CD14-positive monocyte (primary cell): ENCODE data around the gene LUZP2. TPM values are rescaled to one million over a fixed set of nuclear protein-coding genes. Genes with fewer than 3 reads are reported as not detected.

Source experiments
- DNase-seq, 3 donors: peaks; one replicate each; pipeline ENCODE4 v3.0.0-alpha.2; 2011 to 2022
- H2AFZ ChIP-seq: 2 replicates; pipeline ENCODE4 v1.6.0; 2012; ENCODE audit warnings: mild to moderate bottlenecking, low read depth, low read length, inconsistent platforms; ENCODE audit not compliant: insufficient read depth, poor library complexity, severe bottlenecking
- H3K27ac ChIP-seq, 2 donors: 1 replicate in 1 of 2; 2 replicates in 1 of 2; pipeline ENCODE4 v1.5.1; 2012 to 2013; ENCODE audit warnings: low read length in 2 of 2, control low read depth in 1 of 2, inconsistent platforms in 1 of 2, low read depth in 1 of 2, mild to moderate bottlenecking in 1 of 2
- H3K27me3 ChIP-seq, 2 donors: one replicate each; pipeline versions ENCODE4 v1.6.0 to v1.6.1; 2011 to 2013; ENCODE audit warnings: low read length in 2 of 2; ENCODE audit not compliant: control insufficient read depth in 2 of 2, insufficient read depth in 2 of 2
- H3K36me3 ChIP-seq, 2 donors: replicated peaks in 1 of 2; 1 replicate in 1 of 2; 2 replicates in 1 of 2; pipeline versions ENCODE4 v1.5.1 to v1.6.1; 2012 to 2013; ENCODE audit warnings: low read length in 2 of 2, control low read depth in 1 of 2, inconsistent platforms in 1 of 2, mild to moderate bottlenecking in 1 of 2; ENCODE audit not compliant: insufficient read depth in 2 of 2, control insufficient read depth in 1 of 2
- H3K4me1 ChIP-seq, 2 donors: 1 replicate in 1 of 2; 2 replicates in 1 of 2; pipeline versions ENCODE4 v1.5.1 to v1.6.1; 2012 to 2013; ENCODE audit warnings: low read length in 2 of 2, control low read depth in 1 of 2, inconsistent platforms in 1 of 2, mild to moderate bottlenecking in 1 of 2, moderate library complexity in 1 of 2; ENCODE audit not compliant: insufficient read depth in 2 of 2, control insufficient read depth in 1 of 2
- H3K4me2 ChIP-seq: replicated peaks from 2 replicates; pipeline ENCODE3; 2012; ENCODE audit warnings: low read length, moderate library complexity, mild to moderate bottlenecking; ENCODE audit not compliant: poor library complexity, severe bottlenecking; ENCODE audit errors: extremely low read depth
- H3K4me3 ChIP-seq, 3 experiments: fragments of 200-600 bp in 1 of 3; sonication (generic) in 1 of 3; replicated peaks in 1 of 3; 1 replicate in 2 of 3; 2 replicates in 1 of 3; pipeline ENCODE4 v1.5.1; 2011 to 2013; ENCODE audit warnings: low read length in 3 of 3, mild to moderate bottlenecking in 3 of 3, control low read depth in 2 of 3, low read depth in 2 of 3, inconsistent platforms in 1 of 3, moderate library complexity in 1 of 3
- H3K79me2 ChIP-seq: 2 replicates; pipeline ENCODE4 v1.6.0; 2012; ENCODE audit warnings: mild to moderate bottlenecking, control low read depth, inconsistent platforms, low read length, moderate library complexity; ENCODE audit not compliant: insufficient read depth
- H3K9ac ChIP-seq: 2 replicates; pipeline ENCODE4 v1.6.0; 2017; ENCODE audit warnings: low read length, mild to moderate bottlenecking; ENCODE audit not compliant: insufficient read depth, poor library complexity, severe bottlenecking
- H3K9me3 ChIP-seq, 2 donors: replicated peaks in 1 of 2; 1 replicate in 1 of 2; 2 replicates in 1 of 2; pipeline versions ENCODE4 v1.5.1 to v1.6.1; 2012 to 2013; ENCODE audit warnings: low read length in 2 of 2, control low read depth in 1 of 2; ENCODE audit not compliant: control insufficient read depth in 1 of 2, insufficient read depth in 1 of 2
- H4K20me1 ChIP-seq: 2 replicates; pipeline ENCODE4 v1.6.0; 2012; ENCODE audit warnings: mild to moderate bottlenecking, low read length, control low read depth, moderate library complexity; ENCODE audit not compliant: insufficient read depth
- H3K27ac Mint-ChIP-seq, 7 donors: one replicate each; pipeline ENCODE4 v1.8.0; 2020; ENCODE audit warnings: mild to moderate bottlenecking in 7 of 7, mixed read lengths in 7 of 7, moderate library complexity in 6 of 7, inconsistent platforms in 2 of 7
- H3K27me3 Mint-ChIP-seq, 3 donors: one replicate each; pipeline ENCODE4 v1.8.0; 2021 to 2022; ENCODE audit warnings: low read depth in 3 of 3, mild to moderate bottlenecking in 3 of 3, mixed read lengths in 3 of 3, moderate library complexity in 3 of 3, inconsistent platforms in 1 of 3
- H3K36me3 Mint-ChIP-seq, 2 donors: one replicate each; pipeline ENCODE4 v1.8.0; 2020; ENCODE audit warnings: mixed read lengths in 2 of 2, inconsistent platforms in 1 of 2, mild to moderate bottlenecking in 1 of 2
- H3K4me1 Mint-ChIP-seq: one replicate; pipeline ENCODE4 v1.8.0; 2020; ENCODE audit warnings: mild to moderate bottlenecking, mixed read lengths
- H3K4me3 Mint-ChIP-seq, 2 donors: one replicate each; pipeline ENCODE4 v1.8.0; 2020; ENCODE audit warnings: mild to moderate bottlenecking in 2 of 2, mixed read lengths in 2 of 2, moderate library complexity in 1 of 2
- H3K9me3 Mint-ChIP-seq, 7 donors: one replicate each; pipeline ENCODE4 v1.8.0; 2020 to 2022; ENCODE audit warnings: mixed read lengths in 7 of 7, mild to moderate bottlenecking in 6 of 7, moderate library complexity in 6 of 7, inconsistent platforms in 2 of 7
- WGBS: methylation state at CpG from one replicate; pipeline ENCODE4 v1.1.5; 2013; ENCODE audit warnings: missing lambda C conversion rate; ENCODE audit not compliant: insufficient coverage; 5-methylcytosine and 5-hydroxymethylcytosine counted together
- intact Hi-C, 2 donors: fragments of 100-400 bp; cut with micrococcal nuclease; formaldehyde crosslinking; loops; one replicate each; pipeline versions ENCODE4 v1.15.0 to v1.15.1; 2023
- polyA plus RNA-seq, 3 donors: library from polyadenylated mRNA; depleted of rRNA in 1 of 3; unstranded in 2 of 3; stranded (reverse) in 1 of 3; fragments of 300-500 nt in 2 of 3; fragments of >200 nt in 1 of 3; fragmentation: Illumina TruSeq in 2 of 3; gene quantifications; 1 replicate in 2 of 3; 2 replicates in 1 of 3; pipeline ENCODE4 v1.2.3, GENCODE V29; 2012 to 2021
- TF ChIP-seq, protein P1 (sequence below): fragments of 200-600 bp; IDR thresholded peaks from one replicate; pipeline ENCODE4 v1.8.0; 2022; ENCODE audit warnings: antibody characterized with exemption, mild to moderate bottlenecking

LUZP2 gene
- polyA plus RNA-seq, 3 donors = not detected

GRCh38 chr11:24794064-24794463 is 297.2 kb downstream of the LUZP2 start:
- TF ChIP-seq, protein P1, sequence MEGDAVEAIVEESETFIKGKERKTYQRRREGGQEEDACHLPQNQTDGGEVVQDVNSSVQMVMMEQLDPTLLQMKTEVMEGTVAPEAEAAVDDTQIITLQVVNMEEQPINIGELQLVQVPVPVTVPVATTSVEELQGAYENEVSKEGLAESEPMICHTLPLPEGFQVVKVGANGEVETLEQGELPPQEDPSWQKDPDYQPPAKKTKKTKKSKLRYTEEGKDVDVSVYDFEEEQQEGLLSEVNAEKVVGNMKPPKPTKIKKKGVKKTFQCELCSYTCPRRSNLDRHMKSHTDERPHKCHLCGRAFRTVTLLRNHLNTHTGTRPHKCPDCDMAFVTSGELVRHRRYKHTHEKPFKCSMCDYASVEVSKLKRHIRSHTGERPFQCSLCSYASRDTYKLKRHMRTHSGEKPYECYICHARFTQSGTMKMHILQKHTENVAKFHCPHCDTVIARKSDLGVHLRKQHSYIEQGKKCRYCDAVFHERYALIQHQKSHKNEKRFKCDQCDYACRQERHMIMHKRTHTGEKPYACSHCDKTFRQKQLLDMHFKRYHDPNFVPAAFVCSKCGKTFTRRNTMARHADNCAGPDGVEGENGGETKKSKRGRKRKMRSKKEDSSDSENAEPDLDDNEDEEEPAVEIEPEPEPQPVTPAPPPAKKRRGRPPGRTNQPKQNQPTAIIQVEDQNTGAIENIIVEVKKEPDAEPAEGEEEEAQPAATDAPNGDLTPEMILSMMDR = no peak
- Histone ChIP-seq H3K27ac (no peak overlapping the region), H3K9ac (no peak overlapping the region), H2AFZ (no peak overlapping the region), H3K36me3 (no peaks in the 10 kb centered on the region), H3K4me3 (no peak overlapping the region), H3K79me2 (no peaks in the 10 kb centered on the region), H3K27me3 (no peaks in the 10 kb centered on the region), H3K4me2 (no peak overlapping the region), H3K9me3 (no peaks in the 10 kb centered on the region), H4K20me1 (no peaks in the 10 kb centered on the region), H3K4me1 (no peaks in the 10 kb centered on the region)
- intact Hi-C loops = no loop called here
- WGBS = no CpG with 5 or more reads among the region's 1 CpG
- no peak for DNase-seq
- H3K27ac Mint-ChIP-seq = no peak overlapping the region
- no peaks in the 10 kb centered on the region for H3K9me3 Mint-ChIP-seq
- H3K27me3 Mint-ChIP-seq = no peaks in the 10 kb centered on the region
- no peaks in the 10 kb centered on the region for H3K36me3 Mint-ChIP-seq
- H3K4me1 Mint-ChIP-seq = no peaks in the 10 kb centered on the region
- no peak overlapping the region for H3K4me3 Mint-ChIP-seq

DNA sequence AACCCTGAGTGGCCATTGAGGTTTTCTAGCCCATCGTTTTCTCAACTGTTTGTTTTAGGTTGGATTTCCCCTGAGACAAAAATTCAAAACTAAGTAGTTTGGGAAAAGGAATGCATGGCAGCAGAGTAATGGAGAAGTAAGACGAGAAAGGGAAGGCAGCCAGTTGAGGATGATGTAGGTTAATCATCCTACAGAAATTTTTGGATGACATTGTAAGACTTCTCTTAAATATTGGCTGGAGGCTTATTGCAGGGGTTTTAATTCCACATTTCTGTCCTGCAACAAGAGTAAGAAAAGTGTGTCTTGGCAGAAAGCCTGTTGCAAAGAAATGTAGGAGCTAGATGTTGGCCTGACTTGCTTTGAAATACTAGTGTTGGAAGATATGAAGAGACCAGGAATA is 308.8 kb downstream of the LUZP2 start:
- 90% methylated on average over 1 of the region's 2 CpGs for WGBS
- no peak for DNase-seq
- Histone ChIP-seq H3K4me1 (no peaks in the 10 kb centered on the region), H4K20me1 (no peaks in the 10 kb centered on the region), H3K27me3 (no peaks in the 10 kb centered on the region), H3K36me3 (no peaks in the 10 kb centered on the region), H3K4me2 (no peak overlapping the region), H3K9ac (no peak overlapping the region), H2AFZ (no peak overlapping the region), H3K9me3 (peaks cover 0 to 3% of the 10 kb centered on the region in 2 donors), H3K4me3 (no peak overlapping the region), H3K79me2 (no peaks in the 10 kb centered on the region), H3K27ac (no peak overlapping the region)
- H3K9me3 Mint-ChIP-seq = peaks cover 0 to 4% (median 0%) of the 10 kb centered on the region in 7 donors
- no peaks in the 10 kb centered on the region for H3K36me3 Mint-ChIP-seq
- H3K4me1 Mint-ChIP-seq = no peaks in the 10 kb centered on the region
- H3K27ac Mint-ChIP-seq = no peak overlapping the region
- H3K27me3 Mint-ChIP-seq = no peaks in the 10 kb centered on the region
- TF ChIP-seq, protein P1 = no peak
- H3K4me3 Mint-ChIP-seq = no peak overlapping the region
- intact Hi-C loops = no loop called here
